Osteocyte (in vitro differentiated cells): Measurements from ENCODE around the gene CCDC167. TPM values are rescaled to one million over a fixed set of nuclear protein-coding genes. Genes with fewer than 3 reads are reported as not detected.

Source experiments
- DNase-seq: peaks from one replicate; pipeline ENCODE4 v3.0.0; 2021; ENCODE audit warnings: mixed read lengths; ENCODE audit not compliant: unreplicated experiment; ENCODE audit errors: extremely low spot score
- H3K27ac Mint-ChIP-seq: one replicate; pipeline ENCODE4 v1.8.0; 2021; ENCODE audit warnings: mild to moderate bottlenecking, mixed read lengths; ENCODE audit not compliant: unreplicated experiment
- H3K27me3 Mint-ChIP-seq: one replicate; pipeline ENCODE4 v1.8.0; 2021; ENCODE audit warnings: mixed read lengths; ENCODE audit not compliant: unreplicated experiment
- H3K36me3 Mint-ChIP-seq: one replicate; pipeline ENCODE4 v1.8.0; 2021; ENCODE audit warnings: mixed read lengths; ENCODE audit not compliant: unreplicated experiment
- H3K4me1 Mint-ChIP-seq: one replicate; pipeline ENCODE4 v1.8.0; 2021; ENCODE audit warnings: mixed read lengths; ENCODE audit not compliant: unreplicated experiment
- H3K4me3 Mint-ChIP-seq: one replicate; pipeline ENCODE4 v1.8.0; 2021; ENCODE audit warnings: mild to moderate bottlenecking, moderate library complexity, mixed read lengths; ENCODE audit not compliant: unreplicated experiment
- H3K9me3 Mint-ChIP-seq: one replicate; pipeline ENCODE4 v1.8.0; 2021; ENCODE audit warnings: mixed read lengths; ENCODE audit not compliant: unreplicated experiment
- CTCF ChIP-seq: fragments of 200-600 bp; sonication (generic); IDR thresholded peaks from 2 replicates; pipeline ENCODE4 v1.5.0; 2021; ENCODE audit warnings: antibody characterized with exemption, mild to moderate bottlenecking, moderate library complexity
- total RNA-seq: library from RNA; stranded (reverse); gene quantifications from 2 replicates; pipeline ENCODE4 v1.2.1, GENCODE V29; 2021

CCDC167 gene
- total RNA-seq, 1 donor from 2014 or later: 23.0 TPM

- Mint-ChIP-seq H3K4me3 (no peak overlapping the region), H3K9me3 (no peaks in the 10 kb centered on the region), H3K27me3 (peaks cover 16% of the 10 kb centered on the region), H3K4me1 (peaks cover 9% of the 10 kb centered on the region), H3K36me3 (no peaks in the 10 kb centered on the region), H3K27ac (no peak overlapping the region)
- TF ChIP-seq CTCF: no peak
- DNase-seq: no peak
These were observed 40.3 kb upstream of the CCDC167 start for GRCh38 chr6:37540029-37540352.

DNA sequence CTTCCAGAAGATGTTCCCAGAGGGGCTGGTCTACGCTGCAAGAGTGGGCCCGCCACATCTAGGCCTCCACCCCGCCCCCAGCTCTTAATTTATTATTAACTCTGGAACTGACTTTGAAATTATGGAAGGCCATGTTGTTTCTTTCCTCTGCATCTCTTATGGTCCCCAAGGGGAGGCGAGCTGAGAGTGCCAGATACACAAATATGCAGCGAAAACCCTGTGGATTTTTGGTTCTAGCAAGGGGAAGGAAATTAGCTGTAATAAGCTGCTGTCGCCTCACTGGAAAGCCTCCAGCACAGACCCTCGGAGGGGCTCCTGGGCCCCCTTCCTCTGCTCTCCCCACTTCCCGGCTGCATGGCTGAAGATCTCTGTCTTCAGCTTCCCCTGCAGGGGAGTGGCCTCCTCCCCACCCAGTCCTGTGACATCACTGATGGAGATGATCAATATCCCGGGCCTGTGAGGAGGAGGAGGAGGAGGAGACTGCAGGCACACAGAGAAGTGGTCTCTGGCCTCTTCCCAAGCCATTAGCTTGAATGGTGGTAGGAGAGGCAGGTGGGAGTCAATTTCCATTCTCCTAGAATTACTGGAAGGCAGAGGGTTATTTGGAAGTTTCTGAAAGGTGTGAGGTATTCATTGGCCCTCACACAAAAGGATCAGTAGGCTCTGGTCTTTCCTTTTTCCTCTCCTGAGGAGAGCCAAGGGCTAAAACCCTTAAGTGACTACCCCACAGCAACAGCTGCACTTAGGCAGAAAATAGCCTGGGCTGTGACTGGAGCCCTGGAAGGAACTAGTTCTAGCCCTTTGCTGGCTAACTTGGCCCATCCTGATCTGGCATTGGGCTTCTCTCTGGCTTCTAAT lies 39.7 kb upstream of the CCDC167 start:
- H3K27me3 Mint-ChIP-seq: peaks cover 16% of the 10 kb centered on the region

GRCh38 chr6:37538107-37538506 lies 38.4 kb upstream of the CCDC167 start:
- no peak for DNase-seq
- H3K27ac Mint-ChIP-seq: no peak overlapping the region
- H3K9me3 Mint-ChIP-seq: no peaks in the 10 kb centered on the region
- TF ChIP-seq CTCF: no peak
- peaks cover 16% of the 10 kb centered on the region for H3K27me3 Mint-ChIP-seq
- H3K4me3 Mint-ChIP-seq: no peak overlapping the region
- no peaks in the 10 kb centered on the region for H3K36me3 Mint-ChIP-seq
- H3K4me1 Mint-ChIP-seq: peaks cover 9% of the 10 kb centered on the region

More for the DNA sequence above, 39.7 kb upstream of the CCDC167 start:
- Mint-ChIP-seq H3K36me3 (no peaks in the 10 kb centered on the region), H3K4me3 (no peak overlapping the region), H3K9me3 (no peaks in the 10 kb centered on the region), H3K4me1 (peaks cover 9% of the 10 kb centered on the region), H3K27ac (no peak overlapping the region)
- no peak for DNase-seq
- TF ChIP-seq CTCF: no peak

DNA sequence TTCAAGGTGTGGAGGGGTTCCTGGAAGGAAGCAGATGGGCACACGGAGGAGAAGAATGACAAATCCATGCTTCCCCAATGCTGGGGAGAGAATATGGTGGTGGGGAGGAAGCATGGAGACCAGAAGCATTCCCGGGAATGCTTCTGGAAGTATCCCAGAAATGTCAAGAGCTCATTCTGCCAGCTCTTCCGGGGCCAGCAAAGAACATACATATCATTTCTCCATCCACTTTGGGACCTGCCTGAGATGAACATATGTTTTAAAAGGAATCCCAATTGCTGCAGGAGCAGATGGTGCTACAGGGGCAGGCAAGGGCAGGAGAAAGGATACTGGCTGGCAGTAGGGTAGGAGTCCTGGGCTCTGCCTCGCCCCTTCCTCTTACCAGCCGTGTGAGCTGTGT lies 37.9 kb upstream of the CCDC167 start:
- Mint-ChIP-seq H3K27me3 (peaks cover 18% of the 10 kb centered on the region), H3K36me3 (no peaks in the 10 kb centered on the region), H3K27ac (no peak overlapping the region), H3K4me3 (no peak overlapping the region), H3K4me1 (peaks cover 9% of the 10 kb centered on the region), H3K9me3 (no peaks in the 10 kb centered on the region)
- DNase-seq: no peak
- no peak for TF ChIP-seq CTCF

DNA sequence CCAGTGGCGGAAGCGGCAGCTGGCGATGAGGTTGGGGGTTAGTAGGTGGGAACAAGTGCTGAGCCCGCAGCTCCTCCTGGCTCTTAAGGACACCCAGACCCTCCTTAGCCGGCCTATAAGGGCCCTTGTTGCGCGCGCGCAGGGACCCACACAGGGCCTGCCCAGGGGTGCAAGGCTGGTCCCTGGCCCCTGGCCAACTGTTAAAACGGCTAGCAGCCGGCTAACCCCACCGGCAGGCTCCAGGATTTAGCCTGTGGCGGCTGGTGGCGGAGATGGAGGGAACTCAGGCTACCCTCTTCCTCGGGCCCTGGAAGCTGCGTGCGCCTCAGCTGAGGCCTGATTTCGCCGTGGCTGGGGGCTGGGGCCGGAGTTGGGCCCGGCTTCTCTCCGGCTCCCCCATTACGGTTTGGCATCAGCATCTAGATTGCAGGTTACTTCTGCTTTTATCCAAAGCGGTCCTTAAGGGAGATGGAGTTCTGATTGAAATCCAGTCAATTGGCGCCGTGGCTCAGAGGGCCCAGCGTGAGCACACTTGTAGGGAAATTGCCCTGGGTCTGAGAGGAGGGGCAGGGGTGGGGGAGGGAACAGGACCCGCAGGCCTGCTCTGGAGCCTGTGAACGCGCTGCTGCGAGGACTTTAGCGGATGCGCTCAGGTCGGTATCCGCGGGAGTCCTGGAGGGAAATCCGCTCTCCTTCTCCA lies 36.9 kb upstream of the CCDC167 start:
- Mint-ChIP-seq H3K4me3 (peak overlapping the region; percentile 61), H3K27me3 (peaks cover 20% of the 10 kb centered on the region), H3K27ac (no peak overlapping the region), H3K36me3 (no peaks in the 10 kb centered on the region), H3K4me1 (peaks cover 9% of the 10 kb centered on the region), H3K9me3 (no peaks in the 10 kb centered on the region)
- no peak for TF ChIP-seq CTCF
- DNase-seq: no peak
